GM12872 (cell line): ENCODE data around the gene STX8.

Experiments
- TF ChIP-seq, protein P1 (sequence below): IDR thresholded peaks from 3 replicates; pipeline ENCODE4 v1.5.1; 2011; ENCODE audit warnings: low read depth, mild to moderate bottlenecking, low read length, moderate library complexity; ENCODE audit not compliant: insufficient read depth

STX8 gene

GRCh38 chr17:9233271-9233599 is 342.4 kb downstream of the STX8 start:
- TF ChIP-seq, protein P1, sequence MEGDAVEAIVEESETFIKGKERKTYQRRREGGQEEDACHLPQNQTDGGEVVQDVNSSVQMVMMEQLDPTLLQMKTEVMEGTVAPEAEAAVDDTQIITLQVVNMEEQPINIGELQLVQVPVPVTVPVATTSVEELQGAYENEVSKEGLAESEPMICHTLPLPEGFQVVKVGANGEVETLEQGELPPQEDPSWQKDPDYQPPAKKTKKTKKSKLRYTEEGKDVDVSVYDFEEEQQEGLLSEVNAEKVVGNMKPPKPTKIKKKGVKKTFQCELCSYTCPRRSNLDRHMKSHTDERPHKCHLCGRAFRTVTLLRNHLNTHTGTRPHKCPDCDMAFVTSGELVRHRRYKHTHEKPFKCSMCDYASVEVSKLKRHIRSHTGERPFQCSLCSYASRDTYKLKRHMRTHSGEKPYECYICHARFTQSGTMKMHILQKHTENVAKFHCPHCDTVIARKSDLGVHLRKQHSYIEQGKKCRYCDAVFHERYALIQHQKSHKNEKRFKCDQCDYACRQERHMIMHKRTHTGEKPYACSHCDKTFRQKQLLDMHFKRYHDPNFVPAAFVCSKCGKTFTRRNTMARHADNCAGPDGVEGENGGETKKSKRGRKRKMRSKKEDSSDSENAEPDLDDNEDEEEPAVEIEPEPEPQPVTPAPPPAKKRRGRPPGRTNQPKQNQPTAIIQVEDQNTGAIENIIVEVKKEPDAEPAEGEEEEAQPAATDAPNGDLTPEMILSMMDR = no peak

GRCh38 chr17:9232591-9233270 is 342.9 kb downstream of the STX8 start:
- TF ChIP-seq, protein P1 = no peak

- TF ChIP-seq, protein P1 = no peak
Observed at GRCh38 chr17:9232155-9232475, 343.5 kb downstream of the STX8 start.

DNA sequence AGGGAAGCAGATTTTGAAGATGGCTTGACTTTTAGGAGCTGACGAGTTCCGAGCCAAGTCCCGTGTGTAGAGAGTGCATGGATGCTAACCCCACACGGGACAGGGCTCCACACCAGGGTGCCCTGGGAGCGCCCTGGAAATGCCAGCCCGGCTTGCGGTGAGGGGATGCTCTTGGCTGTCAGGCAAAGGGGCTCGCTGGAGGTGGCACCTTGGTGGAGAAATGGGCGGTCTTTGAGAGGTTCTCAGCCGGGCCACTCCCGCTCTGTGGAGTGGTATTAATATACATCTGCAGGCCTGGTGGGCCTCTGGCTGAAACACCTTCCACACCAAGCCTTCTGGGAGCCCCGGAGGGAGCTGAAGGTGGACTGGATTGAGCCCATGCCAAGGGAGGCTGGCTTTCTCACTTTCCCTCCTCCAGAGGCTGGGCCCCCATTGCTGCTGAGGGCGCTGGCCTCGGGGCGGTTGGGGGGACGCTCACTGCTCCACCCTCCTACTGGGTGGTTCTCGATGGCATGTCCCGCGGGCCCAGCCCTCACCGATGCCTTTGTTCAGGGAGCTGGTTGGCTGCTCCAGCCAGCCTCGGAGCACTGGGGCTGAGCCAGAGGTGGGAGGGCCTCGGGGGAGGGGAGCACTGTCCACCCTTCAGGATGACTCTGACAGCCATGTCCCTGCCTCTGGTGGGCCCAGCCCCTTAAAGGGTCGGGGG is 344.0 kb downstream of the STX8 start:
- TF ChIP-seq, protein P1 = no peak

- TF ChIP-seq, protein P1 = no peak
Observed at GRCh38 chr17:9230861-9231260, 344.8 kb downstream of the STX8 start.

GRCh38 chr17:9230346-9230745 is 345.3 kb downstream of the STX8 start:
- TF ChIP-seq, protein P1 = no peak

- TF ChIP-seq, protein P1 = no peak
Observed at GRCh38 chr17:9229826-9230201, 345.8 kb downstream of the STX8 start.
